Stimulated activated CD8-positive, alpha-beta memory T cell treated with anti-CD3 and anti-CD28 coated beads, Interleukin-12 subunit alpha, Interleukin-12 subunit beta, amount 100 ng/mL, for 24 hours (primary cell): Measurements from ENCODE around the gene TUBA4B.

Experiments
- DNase-seq: peaks from one replicate; pipeline ENCODE4 v3.0.0-alpha.2; 2020; ENCODE audit errors: extremely low read depth

The TUBA4B gene

DNA sequence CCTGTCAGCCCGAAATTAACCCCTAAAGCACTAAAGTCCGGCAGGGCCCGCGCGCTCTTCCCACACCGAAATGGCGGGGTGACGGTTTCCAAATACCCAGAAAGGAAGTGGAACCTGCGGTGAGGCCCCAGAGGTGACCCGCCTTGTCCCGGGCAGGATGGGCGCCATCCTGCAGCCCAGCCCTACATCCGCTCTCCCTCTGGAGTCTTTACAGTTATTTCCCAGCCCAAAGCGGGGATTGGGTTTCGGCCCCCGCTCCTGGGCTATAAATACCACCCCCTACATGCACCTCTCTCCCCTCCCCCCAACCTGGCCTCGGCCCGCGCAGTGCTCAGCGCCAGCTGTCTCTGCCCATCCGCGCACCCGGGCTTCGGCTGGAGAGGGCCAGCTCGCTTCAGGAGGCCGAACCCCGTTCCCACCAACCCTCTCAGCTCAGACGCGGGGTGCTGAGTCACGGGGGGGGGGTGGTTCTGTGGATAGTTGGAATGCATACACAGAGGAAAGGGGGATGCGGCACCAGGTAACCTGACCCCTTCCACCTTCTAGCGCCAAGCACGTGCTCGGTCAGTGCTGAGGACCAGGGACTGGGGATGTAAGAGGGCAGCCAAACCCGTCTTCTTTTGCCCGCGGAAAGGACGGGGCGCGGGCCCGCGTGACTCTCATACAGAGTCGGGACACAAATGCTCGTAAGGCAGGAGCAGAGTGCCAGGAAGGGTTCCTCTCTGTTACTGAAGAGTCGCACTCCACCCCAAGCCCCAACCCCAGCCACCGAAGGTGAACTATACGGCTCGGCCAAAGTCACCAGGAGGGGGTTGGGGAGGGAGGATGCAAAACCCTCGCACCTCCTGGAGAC, at the start of gene TUBA4B:
Gene TUBA4B (plus strand): TSS at position 344 of the 853 bp plus-strand sequence. CDS start 165 bp downstream, at position 509.
- DNase-seq: no peak

GRCh38 chr2:219204425-219205164, 48.4 kb upstream of the TUBA4B start:
- no peak for DNase-seq

DNA sequence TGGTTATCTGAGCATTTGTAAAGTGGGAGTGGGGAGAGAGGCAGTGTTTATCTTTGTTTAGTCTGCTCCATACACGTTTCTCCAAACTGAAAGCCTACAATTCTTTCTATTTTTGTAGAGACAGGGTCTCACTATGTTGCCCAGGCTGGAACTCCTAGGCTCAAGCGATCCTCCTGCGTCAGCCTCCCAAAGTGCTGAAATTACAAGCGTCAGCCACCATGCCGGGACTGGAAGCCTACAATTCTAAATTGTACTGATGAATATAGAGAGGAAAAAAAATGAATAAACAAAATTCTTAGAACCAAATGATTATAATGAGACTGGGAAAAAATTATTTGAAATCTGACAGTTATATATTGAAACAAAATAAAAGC, 47.9 kb upstream of the TUBA4B start:
- DNase-seq: no peak

DNA sequence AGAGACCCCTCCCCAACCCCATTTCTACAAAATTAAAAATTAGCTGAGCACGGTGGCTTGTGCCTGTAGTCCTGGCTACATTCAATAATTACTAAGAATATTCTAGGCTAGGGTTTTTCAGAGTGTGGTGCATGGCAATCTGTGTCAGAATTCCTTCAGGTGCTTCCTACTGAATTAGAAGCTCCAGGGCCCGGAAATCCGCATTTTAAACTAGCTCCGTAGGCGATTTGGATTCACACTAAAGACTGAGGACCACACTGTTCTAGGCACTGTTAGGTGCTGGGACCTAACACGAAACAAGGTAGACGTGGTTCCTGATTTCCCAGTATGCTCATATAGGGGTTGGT, 47.1 kb upstream of the TUBA4B start:
- DNase-seq: no peak

GRCh38 chr2:219206328-219207133, 46.5 kb upstream of the TUBA4B start, which contains the start of gene ZFAND2B:
TSS of gene ZFAND2B (plus strand) at chr2:219206782. CDS start at chr2:219206988, 206 bp downstream.
- peak; percentile 88 for DNase-seq

DNA sequence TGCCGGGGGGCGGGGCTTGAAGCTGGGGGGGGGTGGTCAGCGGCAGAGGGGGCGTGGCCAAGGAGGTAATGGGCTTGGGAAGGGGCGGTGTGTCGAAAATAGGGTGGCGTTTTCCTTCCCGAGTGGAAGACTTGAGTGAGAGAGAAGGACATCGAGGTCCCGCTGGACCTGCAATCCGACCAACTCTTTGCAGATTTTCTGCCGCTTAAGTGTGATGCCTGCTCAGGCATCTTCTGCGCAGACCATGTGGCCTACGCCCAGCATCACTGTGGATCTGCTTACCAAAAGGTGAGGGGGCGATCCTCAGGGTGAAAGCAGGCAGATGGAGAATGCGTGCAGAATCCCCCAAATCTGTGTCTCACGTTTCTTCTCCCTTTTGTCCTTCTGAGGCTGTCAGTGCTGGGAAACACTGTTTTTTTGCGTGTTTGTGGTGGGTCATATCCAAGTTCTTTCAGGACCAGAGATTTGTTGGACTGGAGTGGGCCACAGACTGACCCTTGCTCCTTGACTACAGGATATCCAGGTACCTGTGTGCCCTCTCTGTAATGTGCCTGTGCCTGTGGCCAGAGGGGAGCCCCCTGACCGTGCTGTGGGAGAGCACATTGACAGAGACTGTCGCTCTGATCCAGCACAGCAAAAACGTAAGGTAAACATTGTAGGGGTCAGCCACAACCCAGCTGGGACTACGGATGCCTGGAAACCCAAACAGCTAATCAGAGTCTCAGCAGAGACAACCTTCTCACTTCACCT, 45.7 kb upstream of the TUBA4B start:
- no peak for DNase-seq

- DNase-seq: no peak
Observed at GRCh38 chr2:219207884-219208740, 44.9 kb upstream of the TUBA4B start.

DNA sequence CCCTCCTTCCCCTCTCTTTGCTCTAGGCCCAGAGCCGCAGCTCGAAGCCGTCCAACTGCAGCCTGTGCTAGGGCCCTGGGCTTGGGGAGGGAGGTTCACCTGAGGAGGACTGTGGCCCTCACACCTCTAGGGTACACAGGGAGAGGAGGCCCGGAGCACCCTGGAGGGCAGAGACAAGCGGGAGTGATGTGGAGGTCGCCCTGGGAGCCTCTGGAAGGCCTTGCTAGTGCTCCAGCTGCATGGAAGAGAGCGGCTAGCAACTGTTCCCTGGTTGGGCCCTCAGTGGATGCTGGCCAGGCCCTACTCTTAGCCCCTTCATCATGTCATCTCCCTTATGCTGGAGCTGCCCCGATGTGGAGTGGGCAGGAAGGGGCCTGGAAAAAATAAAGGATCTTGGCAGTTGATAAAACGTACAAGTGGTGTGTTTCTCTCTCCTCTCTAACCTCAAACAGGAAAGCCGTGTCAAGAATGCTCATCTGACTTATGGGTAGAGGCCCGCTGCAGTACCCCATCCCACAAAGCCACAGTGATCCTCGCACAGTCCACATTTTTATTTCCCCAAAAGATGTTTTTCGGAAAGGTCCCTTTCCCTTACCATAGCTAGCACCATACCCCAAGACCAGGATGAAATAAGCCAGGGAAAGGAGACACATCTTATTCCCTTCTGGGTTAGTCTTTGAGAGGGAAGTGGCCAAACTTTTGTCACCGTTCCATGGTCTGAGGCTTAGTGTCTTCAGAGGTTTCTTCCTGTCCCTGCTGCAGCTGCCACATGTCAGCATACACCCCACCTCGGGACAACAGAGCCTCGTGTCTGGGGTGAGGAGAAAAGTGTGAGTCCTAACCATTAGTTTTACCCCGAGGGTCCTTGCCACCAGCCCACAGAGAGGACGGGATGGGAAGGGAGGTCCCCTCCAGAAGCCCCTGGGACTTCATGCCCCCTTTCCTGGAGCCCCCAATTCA, 43.5 kb upstream of the TUBA4B start:
- DNase-seq: no peak

DNA sequence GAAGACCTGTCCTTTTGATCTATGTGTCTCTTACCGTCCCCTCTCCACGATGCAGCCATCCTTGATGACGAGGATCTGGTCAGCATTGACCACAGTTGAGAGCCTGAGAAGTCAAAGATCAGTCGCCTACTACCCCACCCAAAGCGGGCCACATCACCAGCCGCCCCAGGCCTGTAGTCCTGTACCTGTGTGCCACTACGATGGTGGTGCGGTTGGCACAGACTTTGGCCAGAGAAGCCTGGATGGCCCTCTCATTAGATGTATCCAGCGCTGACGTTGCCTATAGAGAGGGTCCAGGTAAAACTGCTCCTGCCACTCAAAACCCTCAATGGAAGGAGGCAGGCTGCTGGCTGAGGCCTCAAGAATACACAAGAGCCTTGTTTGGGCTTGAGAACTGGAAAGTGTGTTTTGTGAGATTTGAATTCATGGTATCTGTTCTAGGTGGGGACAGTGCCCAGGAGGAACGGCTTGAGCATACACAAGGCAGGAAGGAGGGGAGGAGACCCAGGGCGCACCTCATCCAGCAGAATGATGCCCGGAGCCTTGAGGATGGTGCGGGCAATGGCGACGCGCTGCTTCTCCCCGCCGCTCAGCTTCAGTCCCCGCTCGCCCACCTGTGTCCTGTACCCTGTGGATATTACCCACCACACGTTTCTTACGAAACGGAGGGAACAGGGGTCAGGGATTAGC, 42.7 kb upstream of the TUBA4B start:
- DNase-seq: no peak

- no peak for DNase-seq
Observed at GRCh38 chr2:219210886-219211362, 42.1 kb upstream of the TUBA4B start.

GRCh38 chr2:219213026-219213415, 40.0 kb upstream of the TUBA4B start:
- DNase-seq: no peak

GRCh38 chr2:219213486-219214071, 39.5 kb upstream of the TUBA4B start:
- DNase-seq: no peak

DNA sequence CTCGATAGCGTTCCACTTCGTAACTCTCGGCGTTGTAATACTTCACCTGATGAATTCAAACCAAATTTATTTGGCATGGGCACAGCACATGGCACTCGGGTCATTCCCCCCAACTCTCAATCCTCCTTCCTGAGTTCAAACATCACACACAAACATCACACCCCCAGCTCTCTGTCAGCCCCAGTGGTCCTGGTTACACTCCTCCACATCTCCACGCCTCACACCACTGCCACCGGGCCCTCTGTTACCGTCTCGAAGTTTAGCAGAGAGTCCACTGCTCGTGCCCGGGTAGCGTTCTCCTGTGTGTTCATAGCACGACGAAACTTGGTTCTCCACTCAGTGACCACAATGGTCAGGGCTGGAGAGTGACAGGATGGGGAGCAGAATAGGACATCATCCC, 38.9 kb upstream of the TUBA4B start:
- DNase-seq: no peak

GRCh38 chr2:219214786-219215185, 38.3 kb upstream of the TUBA4B start:
- no peak for DNase-seq

DNA sequence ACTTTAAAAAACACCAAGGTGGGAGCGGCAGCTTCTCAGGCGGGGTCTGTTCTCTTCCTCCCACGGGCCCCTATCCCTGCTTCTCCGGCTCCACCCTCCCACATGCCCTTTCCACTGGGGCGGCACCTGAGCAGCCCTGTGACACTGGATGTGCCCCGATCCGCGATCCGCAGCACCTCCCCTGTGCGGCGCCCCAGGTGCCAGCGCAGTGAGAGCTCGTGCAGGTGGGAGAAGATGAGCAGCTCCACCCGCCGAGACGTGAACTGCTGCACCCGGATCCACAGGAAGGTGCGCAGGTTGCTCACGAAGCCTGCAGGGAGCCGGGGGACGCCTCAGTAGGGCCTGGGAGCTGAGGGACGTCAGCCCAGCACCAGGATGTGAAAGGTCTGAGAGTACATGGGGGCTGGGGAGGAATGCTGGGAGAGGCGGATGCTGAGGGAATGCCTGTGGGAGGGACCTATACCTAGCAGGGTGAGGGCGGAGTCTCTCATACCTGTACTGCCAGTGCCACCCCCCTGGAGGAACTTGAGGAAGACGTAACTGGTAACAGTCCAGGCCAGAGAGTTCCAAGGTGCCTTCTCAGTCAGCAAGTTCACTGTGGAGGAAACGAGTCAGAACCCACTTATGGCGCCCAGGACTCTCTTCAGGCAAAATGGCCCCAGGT, 37.0 kb upstream of the TUBA4B start:
- no peak for DNase-seq

- no peak for DNase-seq
Observed at GRCh38 chr2:219216535-219216915, 36.5 kb upstream of the TUBA4B start.

DNA sequence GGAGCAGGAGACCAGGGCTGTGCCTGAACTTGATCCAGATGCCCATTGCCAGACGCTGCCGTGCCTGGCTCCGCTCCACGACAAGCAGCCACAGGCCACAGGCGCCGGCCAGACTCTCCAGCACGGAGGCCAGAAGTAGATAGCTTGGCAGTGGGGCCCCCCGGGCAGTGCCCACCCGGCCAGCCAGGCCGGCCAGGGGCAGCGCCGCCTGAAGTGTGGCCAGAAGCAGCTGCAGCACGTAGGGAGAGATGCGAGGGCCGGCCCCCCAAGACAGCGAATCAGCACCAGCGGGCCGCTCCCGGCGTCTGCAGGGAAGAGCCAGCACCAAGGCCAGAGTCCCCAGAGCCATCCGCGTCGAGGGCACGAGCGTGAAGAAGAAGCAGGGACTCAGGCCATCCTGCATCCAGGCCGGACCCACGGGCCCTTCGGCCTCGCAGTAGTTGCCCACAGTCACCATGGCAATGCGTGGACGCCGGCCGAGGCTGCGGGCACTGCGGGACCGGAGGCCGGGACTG, 34.8 kb upstream of the TUBA4B start:
- no peak for DNase-seq
